ENCODE results near the gene ABLIM2. TPM values are rescaled to one million over a fixed set of nuclear protein-coding genes. Genes with fewer than 3 reads are reported as not detected.

The ABLIM2 gene
- total RNA-seq, 1 donor from 2014 or later = 3.6 TPM

DNA sequence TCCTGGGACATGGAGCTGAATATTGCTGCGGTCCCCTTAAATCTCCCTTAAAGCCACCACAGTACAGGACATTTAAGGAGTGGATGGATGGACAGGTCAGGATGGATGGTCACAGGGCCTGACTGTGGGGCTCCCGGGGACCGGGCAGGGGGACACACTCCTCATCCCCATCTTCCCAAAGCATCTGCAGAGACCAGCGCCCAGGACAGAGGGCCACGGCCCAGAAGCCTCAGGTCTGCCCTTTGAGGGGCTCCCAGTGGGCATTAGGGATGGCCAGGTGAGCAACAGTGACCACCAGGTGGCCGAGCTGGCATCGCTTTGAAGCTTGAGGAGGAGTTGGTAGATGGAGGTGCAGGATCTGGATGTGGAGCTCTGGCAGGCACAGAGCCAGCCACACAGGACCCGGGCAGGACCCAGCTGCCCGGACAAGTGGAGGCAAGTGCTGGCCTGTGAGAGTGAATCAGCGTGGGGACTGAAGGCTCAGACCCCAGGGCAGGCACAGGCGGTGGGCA lies 51.4 kb downstream of the ABLIM2 start:
- DNase-seq (ENCODE audit: low spot score) (no peak), ATAC-seq (no peak)

DNA sequence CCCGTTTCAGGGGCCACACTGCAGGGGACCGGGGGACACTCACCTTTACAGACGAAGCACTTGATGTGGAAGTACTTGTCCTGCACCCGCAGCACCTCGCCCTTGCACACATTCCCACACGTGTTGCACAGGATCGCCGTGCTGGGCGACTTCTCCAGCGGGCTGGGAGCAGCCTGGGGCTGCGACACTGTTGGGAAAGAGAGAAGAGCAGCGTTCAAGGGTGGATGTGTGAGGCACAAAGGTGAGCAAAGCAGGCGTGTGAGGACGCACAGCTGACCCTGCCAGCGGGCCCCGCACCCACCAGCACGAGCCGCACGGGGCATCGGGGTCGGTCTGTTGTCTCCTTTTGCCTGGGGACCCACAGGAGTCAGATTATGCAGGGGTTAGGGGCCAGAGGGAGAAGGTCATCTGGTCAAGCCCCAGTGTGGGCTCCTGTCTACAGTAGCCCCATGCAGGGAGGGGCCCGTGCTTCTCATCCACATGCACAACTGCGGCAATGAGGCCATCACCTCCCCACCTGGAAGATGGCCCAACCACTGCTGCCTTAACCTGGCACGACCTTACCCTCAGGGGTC lies 52.1 kb downstream of the ABLIM2 start:
- DNase-seq (ENCODE audit: low spot score) = no peak
- ATAC-seq = no peak

- DNase-seq (ENCODE audit: low spot score) (no peak), ATAC-seq (no peak)
Observed at GRCh38 chr4:8105306-8106100, 53.1 kb downstream of the ABLIM2 start.

DNA sequence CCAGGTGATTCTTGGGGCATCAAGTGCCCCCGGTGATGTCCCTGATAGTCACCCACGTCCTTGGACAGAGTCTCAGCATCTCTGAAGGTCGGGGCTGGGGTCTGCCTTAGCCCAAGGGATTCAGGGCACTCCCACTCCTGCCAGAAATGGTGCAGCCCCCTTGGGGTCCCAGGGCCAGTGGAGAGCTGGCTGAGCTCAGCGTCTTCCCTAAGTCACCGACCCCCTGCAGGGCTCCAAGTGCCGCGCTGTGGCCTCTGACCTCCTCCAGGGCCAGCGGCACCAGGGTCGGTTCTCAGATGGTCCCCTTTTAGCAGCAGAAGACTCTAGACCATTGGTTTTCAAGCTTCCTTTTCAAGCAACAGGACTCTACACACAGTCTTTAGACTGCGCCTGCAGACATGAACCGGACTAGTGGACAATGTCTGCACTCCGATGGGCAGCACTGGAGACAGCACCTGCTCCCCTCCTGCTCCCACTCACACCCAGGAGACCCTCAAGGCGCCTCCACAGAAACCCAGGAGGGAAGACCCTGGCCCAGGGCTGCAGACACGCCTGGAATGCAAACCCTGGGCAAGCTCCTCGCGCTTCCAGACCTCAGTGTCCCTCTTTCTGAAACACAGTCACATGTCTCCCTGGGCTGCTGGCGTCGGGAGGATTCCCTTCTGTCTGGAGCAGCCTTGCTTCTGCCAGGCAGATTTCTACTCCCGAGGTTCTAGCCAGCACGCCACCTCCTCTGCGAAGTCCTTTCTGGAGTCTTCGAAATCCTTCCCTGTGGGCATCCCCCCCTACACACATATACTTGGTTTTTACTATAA lies 53.9 kb downstream of the ABLIM2 start:
- DNase-seq (ENCODE audit: low spot score) (no peak), ATAC-seq (no peak)

DNA sequence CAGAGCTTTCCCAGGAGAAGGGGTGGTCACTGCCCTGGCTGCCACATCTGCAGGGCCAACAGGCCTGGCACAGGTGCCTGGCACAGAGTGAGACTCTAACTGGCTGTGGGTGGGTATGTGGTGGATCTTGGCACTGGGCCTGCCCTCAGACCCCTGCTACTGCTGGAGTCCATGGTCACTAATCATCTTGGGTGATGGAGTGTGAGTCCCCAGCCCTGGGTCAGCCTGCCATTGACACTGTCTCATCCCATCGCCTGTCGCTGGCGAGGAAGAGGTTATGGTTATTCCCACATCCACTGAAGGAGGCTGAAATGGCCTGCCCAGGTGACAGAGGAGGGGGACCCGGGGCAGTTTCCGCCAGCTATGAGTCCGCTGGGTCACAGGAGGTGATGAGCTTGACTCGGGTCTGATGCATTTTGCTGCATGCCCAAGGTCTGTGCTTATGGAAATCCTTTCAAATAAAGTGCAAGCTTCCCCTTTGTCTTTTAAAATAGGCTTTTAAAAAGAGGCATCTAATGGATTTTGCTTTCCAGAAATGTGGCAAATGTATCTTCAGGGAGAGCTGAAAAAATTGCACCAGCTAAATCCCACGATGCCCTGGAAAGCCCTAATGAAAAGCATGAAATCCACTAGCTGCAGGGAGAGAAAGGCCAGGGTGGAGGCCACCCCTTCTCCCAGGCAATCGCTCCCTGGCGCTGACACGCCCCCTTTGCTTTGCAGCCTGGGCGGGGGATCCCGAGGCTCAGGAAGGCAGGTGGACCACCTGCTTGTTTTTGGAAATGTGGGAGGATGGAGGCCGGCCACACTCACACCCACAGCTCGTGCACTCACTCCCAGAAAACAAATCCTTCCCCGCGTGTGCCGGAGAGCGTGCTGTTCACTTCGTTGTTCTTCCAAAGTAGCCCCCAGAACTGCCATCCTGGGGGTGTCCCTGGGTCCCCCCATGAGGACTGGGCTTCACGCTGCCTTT lies 54.9 kb downstream of the ABLIM2 start:
- no peak for ATAC-seq
- no peak for DNase-seq (ENCODE audit: low spot score)

DNA sequence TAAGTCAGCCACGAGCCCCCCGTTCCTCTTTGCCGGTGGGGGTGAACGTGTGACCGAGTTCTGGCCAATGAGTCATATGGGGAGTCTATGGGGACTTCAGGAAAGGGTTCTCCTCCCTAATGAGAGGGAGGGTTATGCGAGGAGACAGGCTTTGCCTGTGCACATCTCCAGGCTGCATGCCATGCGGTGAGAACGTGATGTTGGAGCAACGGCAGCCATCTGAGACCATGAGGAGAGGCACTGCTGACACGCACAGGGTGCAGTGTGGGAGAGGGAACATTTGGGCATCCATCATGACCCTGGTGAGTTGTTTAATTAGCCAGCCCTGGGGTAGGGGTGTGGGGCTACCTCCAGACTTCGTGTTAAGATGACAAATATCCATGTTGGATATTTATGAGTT lies 55.8 kb downstream of the ABLIM2 start:
- DNase-seq (ENCODE audit: low spot score) (no peak), ATAC-seq (no peak)

- DNase-seq (ENCODE audit: low spot score) (no peak), ATAC-seq (no peak)
Observed at GRCh38 chr4:8102076-8102355, 56.6 kb downstream of the ABLIM2 start.

DNA sequence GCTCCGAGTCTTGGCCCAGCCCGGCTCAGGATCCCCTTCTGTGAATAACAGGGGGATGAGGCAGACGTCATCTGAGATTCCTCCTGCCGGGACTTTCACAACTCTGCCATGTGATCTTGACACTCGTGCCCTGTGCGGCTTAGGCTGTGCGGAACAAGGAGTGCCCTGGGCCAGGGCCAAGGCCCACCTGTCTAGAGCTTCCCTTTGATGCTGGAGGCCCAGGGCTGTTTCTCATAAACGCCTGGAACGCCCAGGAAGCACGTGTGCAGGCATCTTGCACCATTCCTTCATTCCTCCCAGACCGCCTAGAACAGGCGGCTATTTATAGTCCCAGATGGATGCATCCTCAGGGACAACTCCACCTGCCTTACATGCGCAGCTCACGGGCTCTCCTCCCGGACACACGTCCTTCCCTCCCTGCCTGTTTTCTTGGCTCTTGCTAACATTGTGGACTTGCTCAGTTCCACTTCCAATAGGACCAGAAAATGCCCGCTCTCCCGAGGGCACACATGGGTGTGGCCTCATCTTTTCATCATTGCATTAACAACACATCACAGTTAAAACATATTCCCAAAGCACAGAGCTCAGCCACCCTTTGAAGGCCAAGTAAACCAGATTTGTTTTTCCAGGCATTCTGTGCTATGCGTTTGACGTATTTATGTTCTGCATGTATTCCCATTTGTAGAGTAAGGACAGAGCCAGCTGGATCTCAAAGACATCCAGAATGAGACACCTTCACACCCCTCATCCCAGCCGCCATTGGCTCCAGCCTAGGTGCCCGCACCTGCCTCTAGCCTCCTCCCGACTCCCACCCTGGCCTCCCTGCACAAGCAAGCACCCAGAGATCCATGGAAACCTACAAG lies 57.2 kb downstream of the ABLIM2 start:
- ATAC-seq (no peak), DNase-seq (ENCODE audit: low spot score) (no peak)

GRCh38 chr4:8099981-8100464 lies 58.6 kb downstream of the ABLIM2 start:
- DNase-seq (ENCODE audit: low spot score) = no peak

GRCh38 chr4:8098506-8098905 lies 60.1 kb downstream of the ABLIM2 start:
- DNase-seq (ENCODE audit: low spot score) = no peak

More at GRCh38 chr4:8099981-8100464, 58.6 kb downstream of the ABLIM2 start:
- no peak for ATAC-seq

GRCh38 chr4:8097721-8098345 lies 60.8 kb downstream of the ABLIM2 start:
- ATAC-seq = no peak
- no peak for DNase-seq (ENCODE audit: low spot score)

More at GRCh38 chr4:8098506-8098905, 60.1 kb downstream of the ABLIM2 start:
- ATAC-seq = no peak

- ATAC-seq = no peak
- no peak for DNase-seq (ENCODE audit: low spot score)
Observed at GRCh38 chr4:8097141-8097541, 61.5 kb downstream of the ABLIM2 start.

- ATAC-seq (no peak), DNase-seq (ENCODE audit: low spot score) (no peak)
Observed at GRCh38 chr4:8096690-8097061, 61.9 kb downstream of the ABLIM2 start.

GRCh38 chr4:8095956-8096689 lies 62.5 kb downstream of the ABLIM2 start:
- DNase-seq (ENCODE audit: low spot score) (no peak), ATAC-seq (no peak)

- no peak for DNase-seq (ENCODE audit: low spot score)
- ATAC-seq = no peak
Observed at GRCh38 chr4:8093587-8094274, 64.9 kb downstream of the ABLIM2 start.

DNA sequence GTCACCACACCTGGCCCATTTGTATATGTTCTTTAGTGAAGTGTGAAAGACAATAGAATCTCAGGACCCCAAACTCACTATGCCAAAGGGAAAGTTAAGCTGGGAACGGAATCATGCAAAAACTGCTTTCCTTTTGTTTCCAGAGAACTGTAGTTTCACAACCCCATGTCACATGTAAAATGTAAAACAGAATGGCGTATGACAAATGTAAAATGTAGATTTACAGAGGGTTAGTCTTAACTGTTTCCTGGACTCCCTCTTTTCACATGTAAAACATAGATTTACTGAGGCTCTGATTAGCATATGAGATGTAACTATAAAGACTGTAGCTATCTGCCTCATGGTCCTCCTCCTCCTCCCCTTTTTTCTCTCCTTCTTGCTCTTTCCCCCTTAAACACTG lies 66.3 kb downstream of the ABLIM2 start:
- no peak for DNase-seq (ENCODE audit: low spot score)
- no peak for ATAC-seq

- DNase-seq (ENCODE audit: low spot score) (no peak), ATAC-seq (no peak)
Observed at GRCh38 chr4:8090744-8091301, 67.8 kb downstream of the ABLIM2 start.
